ENCODE measurements around the gene JAKMIP1. TPM values are rescaled to one million over a fixed set of nuclear protein-coding genes. Genes with fewer than 3 reads are reported as not detected.

The JAKMIP1 gene
- total RNA-seq, 1 experiment from 2014 or later, result not detected

DNA sequence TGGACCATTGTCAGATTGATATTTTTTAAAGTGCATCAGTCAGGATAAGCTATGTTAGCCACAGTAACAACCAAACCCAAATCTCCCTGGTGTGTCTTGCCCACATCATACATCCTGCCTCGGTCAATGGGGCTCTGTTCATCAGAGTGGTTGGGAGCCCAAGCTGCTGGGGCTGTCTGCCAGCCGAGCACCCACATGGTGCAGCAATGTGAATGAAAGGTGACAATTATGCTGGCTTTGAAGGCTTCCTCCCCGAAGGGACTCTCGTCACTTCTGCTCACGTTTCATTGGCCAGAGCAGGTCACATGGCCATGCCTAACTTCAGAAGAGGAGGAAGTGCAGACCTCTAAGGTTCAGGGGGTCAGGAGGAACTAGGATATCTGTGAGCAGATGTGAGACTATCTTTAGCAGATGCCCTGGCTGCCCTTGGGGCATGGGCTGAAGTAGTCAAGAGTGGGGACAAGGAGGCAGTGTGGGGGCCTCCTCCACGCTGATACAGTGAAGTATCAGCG lies 1.3 kb upstream of the JAKMIP1 start:
- H3K27me3 Mint-ChIP-seq (ENCODE audit: insufficient read depth, unreplicated experiment), result peaks cover 18% of the 10 kb centered on the region
- BruUV-seq (replicated peaks), result no TSS peak

DNA sequence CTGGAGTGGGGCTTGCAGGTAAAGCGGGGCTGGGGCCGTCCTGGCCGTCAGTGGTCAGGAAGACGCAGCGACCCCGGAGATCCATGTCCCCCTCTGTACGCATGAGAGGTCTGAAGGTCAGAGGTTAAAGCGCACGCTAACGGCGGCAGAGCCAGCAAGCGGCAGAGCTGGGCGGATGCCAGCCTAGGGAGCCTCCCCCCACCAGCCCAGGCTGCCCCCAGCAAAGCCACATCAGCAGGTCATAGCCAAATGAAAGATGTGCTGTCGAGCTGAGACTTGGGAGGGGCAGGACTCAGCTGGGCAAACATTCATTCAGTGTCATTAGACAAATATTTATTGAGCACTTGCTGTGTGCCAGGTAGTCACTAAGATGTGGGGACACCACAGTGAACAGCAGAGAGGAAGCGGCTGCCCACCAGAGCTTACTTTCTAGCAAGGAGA lies 593 bp upstream of the JAKMIP1 start:
- TF ChIP-seq, protein P1, sequence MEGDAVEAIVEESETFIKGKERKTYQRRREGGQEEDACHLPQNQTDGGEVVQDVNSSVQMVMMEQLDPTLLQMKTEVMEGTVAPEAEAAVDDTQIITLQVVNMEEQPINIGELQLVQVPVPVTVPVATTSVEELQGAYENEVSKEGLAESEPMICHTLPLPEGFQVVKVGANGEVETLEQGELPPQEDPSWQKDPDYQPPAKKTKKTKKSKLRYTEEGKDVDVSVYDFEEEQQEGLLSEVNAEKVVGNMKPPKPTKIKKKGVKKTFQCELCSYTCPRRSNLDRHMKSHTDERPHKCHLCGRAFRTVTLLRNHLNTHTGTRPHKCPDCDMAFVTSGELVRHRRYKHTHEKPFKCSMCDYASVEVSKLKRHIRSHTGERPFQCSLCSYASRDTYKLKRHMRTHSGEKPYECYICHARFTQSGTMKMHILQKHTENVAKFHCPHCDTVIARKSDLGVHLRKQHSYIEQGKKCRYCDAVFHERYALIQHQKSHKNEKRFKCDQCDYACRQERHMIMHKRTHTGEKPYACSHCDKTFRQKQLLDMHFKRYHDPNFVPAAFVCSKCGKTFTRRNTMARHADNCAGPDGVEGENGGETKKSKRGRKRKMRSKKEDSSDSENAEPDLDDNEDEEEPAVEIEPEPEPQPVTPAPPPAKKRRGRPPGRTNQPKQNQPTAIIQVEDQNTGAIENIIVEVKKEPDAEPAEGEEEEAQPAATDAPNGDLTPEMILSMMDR (IDR thresholded peaks at IDR 0.05; ENCODE audit: insufficient read depth in 1 of 2, low read depth in 1 of 2, low read length in 1 of 2, severe bottlenecking in 1 of 2, unreplicated experiment in 1 of 2), result no peak
- Histone ChIP-seq H3K36me3 (ENCODE audit: control insufficient read depth, insufficient read depth, low read length) (no peaks in the 10 kb centered on the region), H3K4me3 (ENCODE audit: low read depth, low read length) (peak overlapping the region; percentile 5; the same call in 1 of the 2 replicates), H3K27me3 (replicated peaks; ENCODE audit: control insufficient read depth, insufficient read depth, low read length) (no peaks in the 10 kb centered on the region; the same call in 1 of the 2 replicates), H3K4me1 (no peaks in the 10 kb centered on the region), H3K9me3 (no peaks in the 10 kb centered on the region)
- ChIA-PET POLR2A (no interaction called here), CTCF (interaction anchor here (1.1 kb wide), 1 partner anchor 114 kb away, joined by 3 read pairs; no protein-coding TSS in a partner anchor)
- Mint-ChIP-seq H3K27ac (ENCODE audit: unreplicated experiment) (no peak overlapping the region), H3K4me1 (ENCODE audit: low read depth, unreplicated experiment) (no peaks in the 10 kb centered on the region), H3K36me3 (ENCODE audit: insufficient read depth, unreplicated experiment) (no peaks in the 10 kb centered on the region), H3K9me3 (ENCODE audit: unreplicated experiment) (peaks cover 12% of the 10 kb centered on the region), H3K4me3 (ENCODE audit: unreplicated experiment) (no peak overlapping the region), H3K27me3 (ENCODE audit: insufficient read depth, unreplicated experiment) (peaks cover 16% of the 10 kb centered on the region)
- intact Hi-C loops (cut with micrococcal nuclease; ENCODE audit: unreplicated experiment), result no loop called here
- DNase-seq, result no peak
- no TSS peak for BruUV-seq (replicated peaks)

More for the DNA sequence above, 1.3 kb upstream of the JAKMIP1 start:
- POLR2A ChIA-PET, result no interaction called here
- CTCF ChIA-PET, result no interaction called here
- TF ChIP-seq, protein P1 (IDR thresholded peaks at IDR 0.05; ENCODE audit: insufficient read depth in 1 of 2, low read depth in 1 of 2, low read length in 1 of 2, severe bottlenecking in 1 of 2, unreplicated experiment in 1 of 2), result no peak
- H3K4me1 Mint-ChIP-seq (ENCODE audit: low read depth, unreplicated experiment), result no peaks in the 10 kb centered on the region
- no peak for DNase-seq
- peaks cover 12% of the 10 kb centered on the region for H3K9me3 Mint-ChIP-seq (ENCODE audit: unreplicated experiment)
- intact Hi-C loops (cut with micrococcal nuclease; ENCODE audit: unreplicated experiment), result no loop called here
- Histone ChIP-seq H3K4me3 (ENCODE audit: low read depth, low read length) (no peak overlapping the region), H3K4me1 (no peaks in the 10 kb centered on the region), H3K36me3 (ENCODE audit: control insufficient read depth, insufficient read depth, low read length) (no peaks in the 10 kb centered on the region), H3K27me3 (replicated peaks; ENCODE audit: control insufficient read depth, insufficient read depth, low read length) (no peaks in the 10 kb centered on the region; the same call in 1 of the 2 replicates), H3K9me3 (no peaks in the 10 kb centered on the region)
- no peak overlapping the region for H3K4me3 Mint-ChIP-seq (ENCODE audit: unreplicated experiment)
- no peak overlapping the region for H3K27ac Mint-ChIP-seq (ENCODE audit: unreplicated experiment)
- no peaks in the 10 kb centered on the region for H3K36me3 Mint-ChIP-seq (ENCODE audit: insufficient read depth, unreplicated experiment)

- intact Hi-C loops (cut with micrococcal nuclease; ENCODE audit: unreplicated experiment), result no loop called here
- Histone ChIP-seq H3K36me3 (ENCODE audit: control insufficient read depth, insufficient read depth, low read length) (no peaks in the 10 kb centered on the region), H3K9me3 (no peaks in the 10 kb centered on the region), H3K4me3 (ENCODE audit: low read depth, low read length) (no peak overlapping the region), H3K27me3 (replicated peaks; ENCODE audit: control insufficient read depth, insufficient read depth, low read length) (no peaks in the 10 kb centered on the region; the same call in 1 of the 2 replicates), H3K4me1 (no peaks in the 10 kb centered on the region)
- DNase-seq, result no peak
- Mint-ChIP-seq H3K4me3 (ENCODE audit: unreplicated experiment) (peak overlapping the region; percentile 44), H3K27ac (ENCODE audit: unreplicated experiment) (no peak overlapping the region), H3K36me3 (ENCODE audit: insufficient read depth, unreplicated experiment) (no peaks in the 10 kb centered on the region), H3K9me3 (ENCODE audit: unreplicated experiment) (peaks cover 12% of the 10 kb centered on the region), H3K4me1 (ENCODE audit: low read depth, unreplicated experiment) (no peaks in the 10 kb centered on the region), H3K27me3 (ENCODE audit: insufficient read depth, unreplicated experiment) (peaks cover 13% of the 10 kb centered on the region)
- TF ChIP-seq, protein P1 (IDR thresholded peaks at IDR 0.05; ENCODE audit: insufficient read depth in 1 of 2, low read depth in 1 of 2, low read length in 1 of 2, severe bottlenecking in 1 of 2, unreplicated experiment in 1 of 2), result no peak
- ChIA-PET POLR2A (no interaction called here), CTCF (interaction anchor here (0.6 kb wide), 1 partner anchor 25 kb away, joined by 3 read pairs; no protein-coding TSS in a partner anchor)
- BruUV-seq (replicated peaks), result no TSS peak
These were observed 877 bp downstream of the JAKMIP1 start for GRCh38 chr4:6199422-6199921.
